Fibroblast of skin of scalp (primary cell): Measurements from ENCODE around the gene SEPHS1. TPM values are rescaled to one million over a fixed set of nuclear protein-coding genes. Genes with fewer than 3 reads are reported as not detected.
A peak's percentile ranks its signal among the peaks of the same experiment; 100 is the strongest.
"Not testable (repeated sequence)": the region's sequence is repeated elsewhere in the genome, so short reads cannot be mapped to it uniquely, and the experiment has no call there.

Source experiments
- DNase-seq: peaks from one replicate; pipeline ENCODE4 v3.0.0-alpha.2; 2013
- polyA plus RNA-seq, 2 experiments: library from polyadenylated mRNA; unstranded; fragments of 120-200 nt; gene quantifications; one replicate each; pipeline ENCODE4 v1.2.1, GENCODE V29; 2013; ENCODE audit not compliant: insufficient read length in 2 of 2

Gene SEPHS1
- 54.5 TPM for polyA plus RNA-seq (2013, experiment 1 of 2; ENCODE audit: insufficient read length)
- 54.3 TPM for polyA plus RNA-seq (2013, experiment 2 of 2; ENCODE audit: insufficient read length)

DNA sequence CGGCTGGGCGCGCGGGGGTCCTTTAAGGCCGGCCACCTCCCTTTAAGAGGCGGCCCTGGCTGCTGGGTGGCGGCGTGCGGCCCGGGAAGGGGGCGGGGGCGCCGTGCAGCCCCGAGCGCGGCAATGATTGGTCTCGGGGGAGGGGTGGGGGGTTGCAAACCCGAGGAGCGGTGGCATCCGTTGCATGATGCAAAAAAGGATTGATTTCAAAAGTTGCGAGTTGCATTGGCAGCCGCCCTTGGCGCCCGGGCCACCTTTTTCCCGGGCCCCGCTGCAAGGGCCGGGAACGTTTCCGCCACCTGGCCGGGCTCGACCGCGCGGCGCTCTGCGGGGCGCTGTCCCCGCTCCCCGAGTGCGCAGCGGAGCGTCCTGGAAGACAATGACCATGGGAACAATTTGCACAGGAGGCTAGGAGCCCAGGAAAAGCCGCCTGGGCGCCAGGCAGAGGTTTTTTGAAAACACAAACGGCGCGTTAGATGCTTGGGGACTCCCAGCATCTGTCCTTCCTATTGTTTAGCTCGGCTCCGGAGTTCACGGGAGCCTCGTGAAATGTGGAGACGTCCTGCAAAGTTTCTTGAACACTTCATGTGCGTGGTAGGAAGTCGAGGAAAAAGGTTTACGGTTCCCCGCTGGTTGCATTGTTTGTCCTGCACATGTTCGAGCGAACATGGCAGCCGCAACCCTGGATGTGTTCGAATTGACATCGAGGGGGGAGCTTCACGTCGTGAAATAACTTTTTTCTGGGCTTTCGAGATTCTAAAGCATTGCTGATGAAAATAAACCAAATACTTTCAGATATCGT, at the start of gene SEPHS1:
Gene SEPHS1, minus strand, starts transcription at position 78 of the 802 bp plus-strand sequence. CDS start 3,343 bp downstream, outside the sequence.
- DNase-seq: peak; percentile 83

GRCh38 chr10:13397052-13397451, 49.0 kb upstream of the SEPHS1 start:
- DNase-seq: no peak

DNA sequence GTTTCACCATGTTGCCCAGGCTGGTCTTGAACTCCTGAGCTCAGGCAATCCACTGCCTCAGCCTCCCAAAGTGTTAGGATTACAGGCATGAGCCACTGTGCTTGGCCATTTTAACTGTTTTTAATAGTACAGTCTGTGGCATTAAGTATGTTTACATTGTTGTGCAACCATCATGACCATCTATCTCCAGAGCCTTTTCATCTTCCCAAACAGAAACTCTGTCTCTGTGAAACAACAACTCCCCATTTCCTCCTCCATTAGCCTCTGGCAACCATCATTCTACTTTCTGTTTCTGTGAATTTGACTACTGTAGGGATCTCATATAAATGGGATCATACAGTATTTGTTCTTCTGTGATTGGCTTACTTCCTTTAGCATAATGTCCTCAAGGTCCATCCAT, 48.3 kb upstream of the SEPHS1 start:
- DNase-seq: no peak

DNA sequence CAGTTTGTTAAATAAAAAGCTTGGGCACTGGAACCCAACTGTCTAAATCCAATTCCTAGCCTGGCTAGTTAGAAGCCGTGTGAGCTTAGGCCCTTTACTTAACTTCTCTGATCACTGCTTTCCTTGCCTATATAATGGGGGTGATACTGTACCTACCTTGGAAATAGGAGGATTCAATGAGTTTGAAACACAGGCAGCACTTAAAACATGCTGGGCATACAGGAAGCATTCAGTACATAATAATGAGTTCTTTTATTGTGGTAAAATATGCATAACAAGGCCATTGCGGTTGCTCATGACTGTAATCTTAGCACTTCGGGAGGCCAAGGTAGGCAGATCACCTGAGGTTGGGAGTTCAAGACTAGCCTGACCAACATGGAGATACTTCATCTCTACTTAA, 47.4 kb upstream of the SEPHS1 start:
- no peak for DNase-seq

GRCh38 chr10:13393640-13394039, 45.5 kb upstream of the SEPHS1 start:
- no peak for DNase-seq

- no peak for DNase-seq
These were observed 44.6 kb upstream of the SEPHS1 start for GRCh38 chr10:13392701-13393100.

GRCh38 chr10:13390604-13391522, 42.8 kb upstream of the SEPHS1 start:
- no peak for DNase-seq

DNA sequence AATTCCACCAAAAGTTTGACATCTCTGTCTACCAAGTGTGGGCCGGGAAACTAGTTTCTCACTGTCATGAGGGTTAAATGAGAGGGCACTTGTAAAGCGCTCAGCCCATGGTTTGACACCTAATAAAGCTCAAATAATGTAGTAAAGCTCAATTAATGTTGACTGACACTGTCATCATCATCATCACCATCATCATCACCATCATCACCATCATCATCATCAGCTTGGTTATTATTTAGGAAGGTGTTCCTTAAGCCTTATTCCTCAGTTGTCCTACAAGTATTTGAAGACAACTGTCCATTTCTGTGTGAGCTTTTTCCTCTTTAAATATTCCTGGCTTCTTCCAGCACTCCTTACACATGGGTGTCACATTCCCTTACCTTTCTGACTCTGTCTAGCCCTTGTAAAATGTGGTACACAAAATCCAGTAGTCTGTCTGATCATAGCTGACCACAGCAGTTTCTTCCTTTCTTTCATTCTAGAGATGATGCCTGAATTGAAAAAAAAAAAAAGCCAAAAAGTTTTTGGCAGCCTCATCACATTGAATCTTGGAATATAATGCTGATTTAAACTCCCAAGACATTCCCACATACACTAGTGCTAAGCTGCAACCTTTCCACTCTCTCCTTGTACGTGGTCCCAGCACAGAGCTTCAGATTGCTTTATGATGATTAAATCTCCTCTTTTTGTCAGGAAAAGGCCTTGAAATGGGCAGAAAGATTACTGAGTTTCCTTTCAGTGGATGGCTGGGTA, 40.6 kb upstream of the SEPHS1 start:
- DNase-seq: no peak

GRCh38 chr10:13386021-13386420, 37.9 kb upstream of the SEPHS1 start:
- no peak for DNase-seq

- DNase-seq: no peak
These were observed 35.3 kb upstream of the SEPHS1 start for GRCh38 chr10:13383399-13383761.

DNA sequence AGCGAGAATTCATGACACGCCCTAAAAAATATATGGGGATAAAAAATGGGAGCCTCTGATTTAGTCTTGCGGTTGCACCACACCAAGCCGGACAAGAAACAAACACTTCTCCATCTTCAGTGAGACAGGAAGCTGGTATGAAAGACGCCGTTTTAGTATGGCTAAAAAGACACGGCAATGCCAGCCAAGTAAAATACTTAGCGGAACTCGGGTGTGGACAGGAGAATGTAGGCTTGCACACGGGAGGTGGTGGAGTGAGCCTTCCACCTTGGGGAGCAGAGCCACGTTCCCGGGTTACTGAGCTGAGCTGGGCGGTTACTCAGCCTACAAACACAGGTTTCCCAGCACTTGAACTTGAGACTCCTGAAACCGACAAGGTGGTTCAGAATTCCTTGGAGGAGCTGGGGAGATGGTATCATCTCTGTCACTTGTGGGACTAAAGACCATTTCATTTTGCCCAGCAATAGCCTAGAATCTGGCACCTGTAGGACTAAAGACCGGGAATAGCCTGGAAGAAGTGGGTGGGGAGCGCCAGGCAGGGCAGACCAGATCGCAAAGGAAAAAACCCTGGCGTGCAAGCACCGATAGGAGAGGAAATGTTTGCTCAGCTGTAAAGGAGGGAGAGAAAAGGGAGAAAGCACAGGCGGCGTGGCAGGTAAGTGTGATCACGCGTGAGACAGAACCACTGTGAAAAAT, 34.8 kb upstream of the SEPHS1 start:
- no peak for DNase-seq

- DNase-seq: not testable (repeated sequence)
These were observed 31.0 kb upstream of the SEPHS1 start for GRCh38 chr10:13379061-13379460.

GRCh38 chr10:13376746-13377145, 28.7 kb upstream of the SEPHS1 start:
- no peak for DNase-seq

DNA sequence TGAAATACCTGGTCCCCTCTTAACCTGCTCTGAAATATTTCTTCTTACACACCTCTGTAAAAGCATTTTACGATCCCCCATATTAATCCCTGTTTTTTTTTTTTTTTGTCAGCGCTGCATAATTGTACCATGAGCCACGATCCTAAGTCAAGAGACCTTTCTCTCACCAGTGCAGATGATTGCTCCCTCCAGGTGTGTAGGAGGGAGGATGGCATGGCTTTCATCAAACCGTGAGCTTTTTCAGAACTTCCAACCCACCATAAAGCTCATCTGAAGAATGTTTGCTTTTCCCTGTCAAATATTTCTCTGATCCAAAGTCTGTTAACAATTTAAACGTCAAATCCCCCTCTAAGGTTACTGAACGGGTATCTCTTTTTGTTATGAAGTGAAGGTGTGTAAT, 28.2 kb upstream of the SEPHS1 start:
- DNase-seq: no peak

- DNase-seq: no peak
These were observed 27.7 kb upstream of the SEPHS1 start for GRCh38 chr10:13375791-13376190.

DNA sequence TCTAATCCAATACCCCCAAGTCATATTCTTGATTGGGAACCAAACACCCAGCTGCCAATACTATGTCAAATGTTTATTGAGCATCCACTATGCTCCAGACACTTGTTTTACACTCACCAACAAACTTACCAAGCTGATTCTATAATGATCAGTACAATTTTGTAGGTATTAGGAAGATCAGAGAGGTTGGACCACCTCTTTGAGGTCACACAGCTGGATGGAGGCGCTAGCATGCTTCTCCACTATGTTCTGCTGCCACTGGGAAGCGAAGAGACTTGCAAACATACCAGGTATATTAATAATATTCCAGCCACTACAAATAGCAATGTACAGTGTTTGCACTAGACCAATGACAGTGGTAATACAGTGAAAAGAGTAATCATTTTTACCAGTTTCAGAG, 25.6 kb upstream of the SEPHS1 start:
- DNase-seq: no peak

- DNase-seq: no peak
These were observed 24.4 kb upstream of the SEPHS1 start for GRCh38 chr10:13372524-13372923.

DNA sequence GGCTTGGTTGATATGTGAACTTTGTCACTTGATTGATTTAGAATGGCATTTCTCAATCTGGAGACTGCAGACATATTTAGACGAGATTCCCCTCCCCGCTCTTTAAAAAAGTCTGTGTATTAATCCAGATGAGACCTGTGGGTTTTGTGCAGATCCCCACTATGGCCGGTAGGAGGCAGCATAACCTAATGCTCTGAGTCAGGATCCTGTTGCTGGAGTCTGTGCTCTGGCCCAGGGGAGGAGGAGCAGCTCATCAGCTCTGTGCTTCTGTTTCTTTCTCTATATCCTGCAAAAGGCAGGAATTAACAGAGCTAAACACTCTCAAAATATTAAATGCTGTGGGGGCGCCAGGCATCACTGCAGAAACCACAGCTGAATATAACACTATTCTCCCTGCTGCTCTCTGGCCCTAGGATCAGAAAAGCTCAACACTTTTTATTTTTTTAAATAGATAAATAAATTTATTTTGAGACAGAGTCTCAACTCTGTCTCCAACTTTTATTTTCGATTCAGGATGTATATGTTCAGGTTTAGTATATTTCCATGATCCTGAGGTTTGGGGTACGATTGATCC, 23.9 kb upstream of the SEPHS1 start:
- peak; percentile 82 for DNase-seq

GRCh38 chr10:13366891-13367290, 18.8 kb upstream of the SEPHS1 start:
- DNase-seq: no peak

- DNase-seq: no peak
These were observed 17.7 kb upstream of the SEPHS1 start for GRCh38 chr10:13365831-13366230.

- DNase-seq: no peak
These were observed 17.1 kb upstream of the SEPHS1 start for GRCh38 chr10:13365243-13365642.

DNA sequence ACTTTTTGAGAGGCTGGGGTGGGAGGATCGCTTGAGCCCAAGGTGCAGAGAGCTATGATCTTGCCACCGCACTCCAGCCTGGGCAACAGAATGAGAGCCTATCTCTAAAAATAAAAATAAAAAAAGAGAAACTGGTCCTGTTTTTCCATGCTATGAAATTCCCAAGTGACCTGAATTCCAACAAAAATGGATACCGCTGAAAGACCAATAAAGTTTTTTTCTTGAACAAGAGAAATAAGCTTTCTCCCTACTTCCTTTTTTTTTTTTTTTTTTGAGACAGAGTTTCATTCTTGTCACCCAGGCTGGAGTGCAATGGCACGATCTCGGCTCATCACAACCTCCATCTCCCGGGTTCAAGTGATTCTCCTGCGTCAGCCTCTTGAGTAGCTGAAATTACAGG, 12.5 kb upstream of the SEPHS1 start:
- DNase-seq: no peak
